IMR-90 (cell line): ENCODE measurements around the gene DCAF10. TPM values are rescaled to one million over a fixed set of nuclear protein-coding genes. Genes with fewer than 3 reads are reported as not detected.

Experiments used
- ATAC-seq: fragments of 200-7000 bp; cut with Tn5 transposase; 2 replicates; pipeline ENCODE4 v1.9.1; 2020; ENCODE audit warnings: low read depth, mild to moderate bottlenecking, moderate library complexity
- BruUV-seq: library from RNA; stranded (reverse); fragments of 400-500 nt; replicated peaks from 2 replicates; lab custom pipeline; 2021; lab: Mats Ljungman, UMichigan
- CTCF ChIA-PET: fragments of 300-600 bp; formaldehyde crosslinking; extraction: SDS; loops from one replicate; lab custom pipeline; 2021; ENCODE audit warnings: antibody characterized with exemption; lab: Yijun Ruan, JAX
- POLR2A ChIA-PET: fragments of 300-600 bp; sonication (Branson Sonifier 250); formaldehyde crosslinking; loops from one replicate; lab custom pipeline; 2022; ENCODE audit warnings: antibody characterized with exemption; ENCODE audit not compliant: unreplicated experiment; lab: Charles Lee
- DNase-seq: peaks from one replicate; pipeline ENCODE4 v3.0.0; 2013
- H2AFZ ChIP-seq: replicated peaks from 2 replicates; pipeline ENCODE3; 2013; ENCODE audit warnings: low read length, mild to moderate bottlenecking; ENCODE audit not compliant: poor library complexity
- H2AK5ac ChIP-seq: 2 replicates; pipeline ENCODE4 v1.6.1; 2013; ENCODE audit warnings: low read depth, low read length, inconsistent platforms
- H2AK9ac ChIP-seq: replicated peaks from 2 replicates; pipeline ENCODE3; 2013; ENCODE audit warnings: mild to moderate bottlenecking, low read depth, low read length, moderate library complexity; ENCODE audit not compliant: poor library complexity
- H2BK120ac ChIP-seq: 2 replicates; pipeline ENCODE4 v1.6.1; 2013; ENCODE audit warnings: low read depth, low read length, inconsistent platforms
- H2BK15ac ChIP-seq: 3 replicates; pipeline ENCODE4 v1.6.1; 2013; ENCODE audit warnings: low read depth, low read length, inconsistent platforms
- H2BK20ac ChIP-seq: 2 replicates; pipeline ENCODE4 v1.6.1; 2013; ENCODE audit warnings: low read depth, mild to moderate bottlenecking, inconsistent platforms, low read length, moderate library complexity
- H2BK5ac ChIP-seq: 2 replicates; pipeline ENCODE4 v1.6.1; 2013; ENCODE audit warnings: mild to moderate bottlenecking, low read depth, low read length, inconsistent platforms; ENCODE audit not compliant: poor library complexity, severe bottlenecking
- H3K14ac ChIP-seq: replicated peaks from 2 replicates; pipeline ENCODE4 v1.6.1; 2013; ENCODE audit warnings: low read depth, low read length, inconsistent platforms
- H3K18ac ChIP-seq: 2 replicates; pipeline ENCODE4 v1.6.1; 2013; ENCODE audit warnings: low read depth, low read length, control low read depth
- H3K23ac ChIP-seq: 2 replicates; pipeline ENCODE4 v1.6.1; 2013; ENCODE audit warnings: low read depth, low read length, inconsistent platforms
- H3K27ac ChIP-seq: 2 replicates; pipeline ENCODE4 v1.5.1; 2013; ENCODE audit warnings: mild to moderate bottlenecking, control low read depth, low read length; ENCODE audit not compliant: insufficient read depth
- H3K27me3 ChIP-seq: 2 replicates; pipeline ENCODE4 v1.6.1; 2013; ENCODE audit warnings: low read length; ENCODE audit not compliant: control insufficient read depth, insufficient read depth
- H3K36me3 ChIP-seq: 2 replicates; pipeline ENCODE4 v1.6.1; 2013; ENCODE audit warnings: low read length, mixed read lengths; ENCODE audit not compliant: control insufficient read depth, insufficient read depth
- H3K4ac ChIP-seq: 2 replicates; pipeline ENCODE4 v1.6.1; 2013; ENCODE audit warnings: low read depth, low read length, inconsistent platforms
- H3K4me1 ChIP-seq: 2 replicates; pipeline ENCODE4 v1.6.1; 2013; ENCODE audit warnings: low read length, mixed read lengths; ENCODE audit not compliant: control insufficient read depth, insufficient read depth
- H3K4me2 ChIP-seq: 2 replicates; pipeline ENCODE4 v1.6.1; 2013; ENCODE audit warnings: low read depth, mild to moderate bottlenecking, control low read depth, low read length, moderate library complexity
- H3K4me3 ChIP-seq: 2 replicates; pipeline ENCODE4 v1.5.1; 2013; ENCODE audit warnings: low read depth, mild to moderate bottlenecking, control low read depth, low read length, moderate library complexity; ENCODE audit not compliant: insufficient read depth
- H3K56ac ChIP-seq: 2 replicates; pipeline ENCODE4 v1.6.1; 2013; ENCODE audit warnings: low read length, inconsistent platforms; ENCODE audit not compliant: insufficient read depth; ENCODE audit errors: extremely low read depth
- H3K79me1 ChIP-seq, 2 experiments: 2 replicates each; pipeline ENCODE4 v1.6.1; 2013; ENCODE audit warnings: low read length in 2 of 2, inconsistent platforms in 1 of 2, low read depth in 1 of 2
- H3K9ac ChIP-seq: 2 replicates; pipeline ENCODE4 v1.6.1; 2013; ENCODE audit warnings: low read depth, low read length, control low read depth
- H3K9me1 ChIP-seq: 2 replicates; pipeline ENCODE4 v1.6.1; 2013; ENCODE audit warnings: low read length, inconsistent platforms; ENCODE audit not compliant: insufficient read depth
- H3K9me3 ChIP-seq: 2 replicates; pipeline ENCODE4 v1.6.1; 2013; ENCODE audit warnings: low read length; ENCODE audit not compliant: control insufficient read depth, insufficient read depth
- H4K20me1 ChIP-seq: 2 replicates; pipeline ENCODE4 v1.6.1; 2013; ENCODE audit warnings: low read length, inconsistent platforms; ENCODE audit not compliant: insufficient read depth
- H4K5ac ChIP-seq: 2 replicates; pipeline ENCODE4 v1.6.1; 2013; ENCODE audit warnings: mild to moderate bottlenecking, low read depth, low read length, control low read depth
- H4K8ac ChIP-seq, 2 experiments: 2 replicates each; pipeline ENCODE4 v1.6.1; 2013; ENCODE audit warnings: low read depth in 2 of 2, low read length in 2 of 2, control low read depth in 1 of 2, inconsistent platforms in 1 of 2
- H4K91ac ChIP-seq: 2 replicates; pipeline ENCODE4 v1.6.1; 2013; ENCODE audit warnings: low read depth, low read length, inconsistent platforms; ENCODE audit not compliant: insufficient read depth
- BHLHE40 ChIP-seq: fragments of 150-350 bp; IDR thresholded peaks from 2 replicates; pipeline ENCODE4 v1.6.1; 2016; ENCODE audit warnings: mild to moderate bottlenecking, low read depth, low read length
- CTCF ChIP-seq: conservative IDR thresholded peaks from 2 replicates; pipeline ENCODE4 v1.5.1; 2012; ENCODE audit warnings: mild to moderate bottlenecking, low read depth, low read length, improper control_type of control experiment
- ELK1 ChIP-seq: fragments of 150-350 bp; IDR thresholded peaks from 2 replicates; pipeline ENCODE4 v1.6.1; 2016; ENCODE audit warnings: low read depth, mild to moderate bottlenecking, low read length, moderate library complexity, borderline replicate concordance
- MXI1 ChIP-seq: IDR thresholded peaks from 2 replicates; pipeline ENCODE4 v1.6.1; 2012; ENCODE audit warnings: low read depth, mild to moderate bottlenecking, low read length, moderate library complexity, borderline replicate concordance
- NFE2L2 ChIP-seq: fragments of 150-350 bp; IDR thresholded peaks from 2 replicates; pipeline ENCODE4 v1.6.1; 2016; ENCODE audit warnings: low read depth, mild to moderate bottlenecking, low read length
- POLR2A ChIP-seq: IDR thresholded peaks from 2 replicates; pipeline ENCODE4 v1.6.1; 2012; ENCODE audit warnings: mild to moderate bottlenecking, low read depth, low read length
- RCOR1 ChIP-seq: IDR thresholded peaks from 2 replicates; pipeline ENCODE4 v1.6.1; 2012; ENCODE audit warnings: mild to moderate bottlenecking, low read length, improper control_type of control experiment; ENCODE audit not compliant: insufficient replicate concordance
- USF2 ChIP-seq: fragments of 150-350 bp; IDR thresholded peaks from 2 replicates; pipeline ENCODE4 v1.6.1; 2017; ENCODE audit warnings: mild to moderate bottlenecking, antibody characterized with exemption, low read length, low read depth
- WGBS, 2 experiments: methylation state at CpG; one replicate each; pipeline versions ENCODE4 v1.1.5 to v1.1.7; 2013; ENCODE audit warnings: missing lambda C conversion rate in 2 of 2; ENCODE audit not compliant: insufficient read length in 1 of 2; ENCODE audit errors: extremely low coverage in 2 of 2; 5-methylcytosine and 5-hydroxymethylcytosine counted together
- dilution Hi-C: fragments of 300-500 bp; cut with HindIII; formaldehyde crosslinking; loops from one replicate; pipeline ENCODE4 v1.14.3; 2018; ENCODE audit warnings: low sequenced_read_pairs; ENCODE audit not compliant: unreplicated experiment
- in situ Hi-C: fragments of 300-500 bp; cut with MboI; formaldehyde crosslinking; loops from 3 replicates; pipeline ENCODE4 v1.14.3; 2019; ENCODE audit warnings: low sequenced_read_pairs, inconsistent platforms, mixed read lengths
- intact Hi-C: fragments of 100-400 bp; cut with micrococcal nuclease; formaldehyde crosslinking; loops from 2 replicates; pipeline ENCODE4 v1.10.0; 2022
- polyA plus RNA-seq, 3 experiments: library from polyadenylated mRNA; depleted of rRNA; stranded (reverse); fragments of >200 nt; gene quantifications; 2 replicates each; pipeline ENCODE4 v1.2.3, GENCODE V29; 2012; ENCODE audit warnings: low replicate concordance in 1 of 3
- total RNA-seq: library from RNA; depleted of rRNA; stranded (reverse); fragments of >200 nt; gene quantifications from 2 replicates; pipeline ENCODE4 v1.2.3, GENCODE V29; 2012

Gene DCAF10
- total and polyA plus RNA-seq, 2 of the 4 experiments (the other 2 are of a cell fraction), result 17.1 to 19.4 TPM

- in situ Hi-C loops, result loop anchor here (5.0 kb wide), 3 partner anchors 252 to 452 kb away; no protein-coding TSS in a partner anchor
- H2BK15ac ChIP-seq, result no peak overlapping the region
- no TSS peak for BruUV-seq
- H3K14ac ChIP-seq, result no peak overlapping the region
- no peak overlapping the region for H4K91ac ChIP-seq
- no peak overlapping the region for H3K9ac ChIP-seq
- H2BK20ac ChIP-seq, result no peak overlapping the region
- intact Hi-C loops, result no loop called here
- no peak overlapping the region for H2AFZ ChIP-seq
- 71% methylated on average over 1 of the region's 4 CpGs; no CpG with 5 or more reads in 1 of the 2 experiments for WGBS, 2 experiments
- ChIA-PET POLR2A (no interaction called here), CTCF (interaction anchor here (0.6 to 1.0 kb wide), 3 partner anchors 177 to 354 kb away, joined by 3 read pairs; no protein-coding TSS in a partner anchor)
- no peak overlapping the region for H3K23ac ChIP-seq
- H2BK5ac ChIP-seq, result no peak overlapping the region
- no peaks in the 10 kb centered on the region; the same call in 1 of the 2 replicates for H4K20me1 ChIP-seq
- no peak overlapping the region for H3K4me3 ChIP-seq
- H4K8ac ChIP-seq, result no peak overlapping the region
- no peak for TF ChIP-seq BHLHE40
- no peak for TF ChIP-seq ELK1
- no peak for TF ChIP-seq NFE2L2
- TF ChIP-seq MXI1, result no peak
- TF ChIP-seq CTCF, result no peak
- no peak for TF ChIP-seq POLR2A
- no peak for TF ChIP-seq RCOR1
- no peak for TF ChIP-seq USF2
- H3K4me1 ChIP-seq, result peaks cover 11% of the 10 kb centered on the region
- no peak overlapping the region for H3K56ac ChIP-seq
- no peak overlapping the region for H2AK9ac ChIP-seq
- H2AK5ac ChIP-seq, result no peak overlapping the region
- H3K9me1 ChIP-seq, result peaks cover 3% of the 10 kb centered on the region; the same call in 1 of the 2 replicates
- H3K18ac ChIP-seq, result no peak overlapping the region
- no peak overlapping the region for H3K4ac ChIP-seq
- no peaks in the 10 kb centered on the region for H3K9me3 ChIP-seq
- DNase-seq (no peak), ATAC-seq (no peak)
- no peaks in the 10 kb centered on the region for H3K27me3 ChIP-seq
- no peak overlapping the region for H3K4me2 ChIP-seq
- H3K27ac ChIP-seq, result no peak overlapping the region
- H3K79me1 ChIP-seq, result peaks cover 0 to 23% of the 10 kb centered on the region in 2 experiments; a peak in 2 of 4 replicates
- dilution Hi-C loops, result loop anchor here (25.0 kb wide), 1 partner anchor 477 kb away; the partner anchor contains the start of gene ALDH1B1
- H3K36me3 ChIP-seq, result peaks cover 4% of the 10 kb centered on the region
- H4K5ac ChIP-seq, result no peak overlapping the region
- H2BK120ac ChIP-seq, result no peak overlapping the region
Measured at GRCh38 chr9:37910271-37910670, 109.7 kb downstream of the DCAF10 start.
